HG03135 (cell line): Measurements from ENCODE around the gene ESCO1.
"Not testable (repeated sequence)": the region's sequence is repeated elsewhere in the genome, so short reads cannot be mapped to it uniquely, and the experiment has no call there.

Experiments
- ATAC-seq: cut with Tn5 transposase; IDR thresholded peaks from one replicate; pipeline ENCODE4 v1.9.1; 2021; ENCODE audit warnings: mild to moderate bottlenecking, moderate library complexity; ENCODE audit not compliant: unreplicated experiment

ESCO1 gene

DNA sequence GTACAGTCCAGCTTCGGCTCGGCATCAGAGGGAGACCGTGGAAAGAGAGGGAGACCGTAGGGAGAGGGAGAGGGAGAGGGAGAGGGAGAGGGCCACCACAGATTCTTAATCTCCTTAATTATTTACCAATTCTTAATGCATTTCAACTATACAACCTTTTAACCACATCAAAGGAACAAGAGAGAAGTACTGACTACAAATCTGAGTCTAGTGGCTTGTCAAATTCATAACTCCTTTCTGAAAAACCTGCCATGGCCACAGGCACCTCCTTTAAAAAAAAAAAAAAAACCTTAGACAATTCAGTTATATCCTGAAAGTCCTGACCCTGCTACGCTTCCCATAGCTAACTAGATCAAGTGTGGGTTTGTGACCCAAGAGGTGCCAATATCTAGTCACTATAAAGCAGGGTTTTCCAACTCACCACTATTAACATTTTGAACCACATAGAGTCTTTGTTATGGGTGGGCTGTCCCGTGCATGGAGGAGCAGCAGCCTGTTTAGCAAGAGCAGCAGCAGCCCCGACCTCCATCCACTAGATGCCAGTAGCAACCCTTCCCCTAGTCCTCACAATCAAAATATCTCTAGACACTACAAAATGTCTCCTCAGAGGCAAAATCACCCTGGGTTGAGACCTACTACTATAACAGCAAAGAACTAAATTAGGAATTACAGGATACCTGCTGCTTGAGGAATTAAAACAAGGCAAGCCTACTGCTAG lies 6.8 kb downstream of the ESCO1 start:
- no peak for ATAC-seq

DNA sequence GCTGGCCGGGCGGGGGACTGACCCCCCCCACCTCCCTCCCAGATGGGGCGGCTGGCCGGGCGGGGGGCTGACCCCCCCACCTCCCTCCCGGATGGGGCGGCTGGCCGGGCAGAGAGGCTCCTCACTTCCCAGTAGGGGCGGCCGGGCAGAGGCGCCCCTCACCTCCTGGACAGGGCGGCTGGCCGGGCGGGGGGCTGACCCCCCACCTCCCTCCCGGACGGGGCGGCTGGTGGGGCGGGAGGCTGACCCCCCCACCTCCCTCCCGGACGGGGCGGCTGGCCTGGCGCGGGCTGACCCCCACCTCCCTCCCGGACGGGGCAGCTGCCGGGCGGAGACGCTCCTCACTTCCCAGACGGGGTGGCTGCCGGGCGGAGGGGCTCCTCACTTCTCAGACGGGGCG lies 8.1 kb downstream of the ESCO1 start:
- ATAC-seq: not testable (repeated sequence)

DNA sequence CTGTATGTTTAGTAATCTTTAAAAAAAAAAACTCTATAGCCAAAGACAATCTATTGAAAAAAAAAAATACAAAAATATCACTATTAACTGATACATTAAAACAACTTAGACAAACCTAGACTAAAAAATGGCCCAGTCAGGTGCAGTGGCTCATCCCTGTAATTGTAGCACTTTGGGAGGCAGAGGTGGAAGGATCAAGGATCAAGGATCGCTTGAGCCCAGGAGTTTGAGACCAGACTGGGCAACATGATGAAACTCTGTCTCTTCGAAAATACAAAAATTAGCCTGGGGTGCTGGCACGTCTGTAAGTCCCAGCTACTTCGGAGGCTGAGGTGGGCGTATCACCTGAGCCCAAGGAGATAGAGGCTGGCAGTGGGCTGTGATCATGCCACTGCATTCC lies 16.1 kb downstream of the ESCO1 start:
- no peak for ATAC-seq

DNA sequence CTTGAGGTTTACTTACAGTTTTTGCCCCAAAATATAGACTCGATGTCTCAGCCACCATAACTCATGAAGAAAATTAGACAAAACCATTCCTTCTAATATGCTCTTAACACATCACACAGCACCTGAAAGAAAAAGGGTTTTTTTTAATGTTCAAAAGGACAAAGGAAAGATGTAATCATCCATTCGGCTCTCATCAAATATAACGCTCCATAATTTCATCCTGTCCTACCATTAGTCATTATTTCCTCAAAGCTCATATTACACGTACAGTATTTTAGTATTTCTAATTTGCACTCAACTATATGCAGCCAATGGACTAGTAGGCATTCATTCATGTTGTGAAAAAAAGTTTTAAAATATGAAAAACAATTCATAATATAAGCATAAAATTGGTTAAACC lies 24.8 kb downstream of the ESCO1 start:
- no peak for ATAC-seq

DNA sequence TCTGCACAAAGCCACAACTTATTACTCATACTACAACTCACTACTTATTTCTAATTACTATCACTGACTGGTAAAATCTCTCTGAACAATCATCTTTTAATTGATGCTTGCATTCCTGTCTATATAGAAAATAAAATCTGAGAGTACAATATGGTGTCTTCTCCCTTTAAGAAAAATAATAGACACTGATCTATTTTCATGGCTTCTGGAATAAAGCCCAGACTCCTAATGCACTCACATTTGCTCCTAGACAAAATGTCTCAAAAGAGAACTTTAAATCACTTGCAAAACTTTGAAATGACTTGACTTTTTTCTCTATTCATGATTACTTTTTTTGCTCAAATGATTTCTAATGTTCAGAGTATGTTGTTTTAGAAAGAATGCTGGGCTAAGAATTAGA lies 28.7 kb downstream of the ESCO1 start:
- no peak for ATAC-seq

DNA sequence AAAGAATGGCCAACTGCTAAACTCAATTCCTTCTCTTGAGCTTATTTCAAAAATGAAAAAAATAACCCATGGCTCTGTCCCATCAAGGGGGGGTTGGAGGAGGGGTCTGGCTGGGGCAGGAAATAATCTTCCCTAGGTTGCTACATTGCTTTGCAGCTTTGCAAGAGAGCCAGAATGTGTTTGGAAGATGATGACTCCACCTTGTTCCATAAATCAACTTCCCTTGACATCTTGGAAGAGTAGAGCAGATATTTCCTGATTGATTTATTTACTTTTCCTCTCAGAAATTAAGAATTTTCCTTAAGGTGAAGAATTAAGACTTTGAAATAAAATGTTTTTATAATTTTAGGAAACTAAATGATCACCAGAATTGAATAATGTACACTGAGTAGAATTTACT lies 41.3 kb downstream of the ESCO1 start:
- no peak for ATAC-seq

DNA sequence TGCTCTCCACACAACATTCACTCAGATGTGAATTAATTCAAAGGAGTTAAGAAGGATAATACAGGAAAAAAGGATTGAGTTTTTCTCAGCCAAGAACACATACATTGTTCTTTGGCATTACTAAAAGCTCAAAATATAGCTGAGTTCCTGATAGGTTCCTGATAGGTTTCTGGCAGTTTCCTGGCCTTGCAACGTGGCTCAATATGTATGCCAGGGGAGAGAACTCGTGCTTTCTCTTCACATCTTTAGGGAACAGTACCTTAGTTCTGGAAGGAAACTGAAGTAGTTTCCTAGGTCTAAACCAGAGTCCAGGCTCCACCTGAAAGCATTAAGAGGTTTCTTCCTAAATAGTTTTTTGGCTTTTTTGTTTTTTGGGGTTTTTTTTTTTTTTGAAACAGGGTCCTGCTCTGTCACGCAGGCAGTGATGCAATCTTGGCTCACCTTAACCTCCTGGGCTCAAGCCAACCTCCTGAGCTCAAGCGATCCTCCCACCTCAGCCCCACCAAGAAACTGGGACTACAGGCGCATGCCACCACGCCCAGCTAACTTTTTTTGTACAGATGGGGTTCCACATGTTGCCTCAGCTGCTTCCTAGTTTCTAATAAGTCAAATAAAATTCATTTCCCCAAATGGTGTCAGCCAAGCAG lies 42.8 kb downstream of the ESCO1 start:
- no peak for ATAC-seq

DNA sequence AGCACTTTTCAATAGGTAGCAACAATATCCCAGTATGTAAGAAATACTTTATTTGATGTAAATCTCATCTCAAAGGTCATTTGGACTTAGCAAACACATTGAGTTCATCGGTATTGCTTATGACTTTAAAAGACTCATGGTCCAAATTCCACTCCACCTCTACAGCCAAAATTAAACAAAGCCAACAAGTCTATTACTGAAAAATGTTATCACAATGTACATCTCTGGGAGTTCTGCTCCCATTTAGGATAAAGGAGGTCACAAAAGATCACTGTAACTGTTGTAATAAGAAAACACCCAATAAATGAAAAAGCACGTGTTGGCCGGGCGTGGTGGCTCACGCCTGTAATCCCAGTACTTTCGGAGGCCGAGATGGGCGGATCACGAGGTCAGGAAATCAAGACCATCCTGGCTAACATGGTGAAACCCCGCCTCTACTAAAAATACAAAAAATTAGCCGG lies 50.0 kb downstream of the ESCO1 start:
- no peak for ATAC-seq

DNA sequence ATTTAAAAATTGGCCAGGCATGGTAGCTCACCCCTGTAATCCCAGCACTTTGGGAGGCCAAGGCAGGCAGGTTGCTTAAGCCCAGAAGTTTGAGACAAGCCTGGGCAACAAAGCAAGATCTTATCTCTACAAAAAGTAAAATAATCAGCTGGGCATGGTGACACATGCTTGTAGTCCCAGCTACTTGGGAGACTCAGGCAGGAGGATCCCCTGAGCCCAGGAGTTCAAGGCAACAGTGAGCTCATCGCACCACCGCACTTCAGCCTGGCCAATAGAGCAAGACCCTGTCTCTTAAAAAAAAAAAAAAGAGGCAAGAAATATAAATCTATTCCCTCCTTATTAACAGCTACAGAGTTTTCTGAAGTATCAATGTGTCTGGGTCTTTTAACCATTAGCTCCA lies 51.9 kb downstream of the ESCO1 start:
- ATAC-seq: no peak

DNA sequence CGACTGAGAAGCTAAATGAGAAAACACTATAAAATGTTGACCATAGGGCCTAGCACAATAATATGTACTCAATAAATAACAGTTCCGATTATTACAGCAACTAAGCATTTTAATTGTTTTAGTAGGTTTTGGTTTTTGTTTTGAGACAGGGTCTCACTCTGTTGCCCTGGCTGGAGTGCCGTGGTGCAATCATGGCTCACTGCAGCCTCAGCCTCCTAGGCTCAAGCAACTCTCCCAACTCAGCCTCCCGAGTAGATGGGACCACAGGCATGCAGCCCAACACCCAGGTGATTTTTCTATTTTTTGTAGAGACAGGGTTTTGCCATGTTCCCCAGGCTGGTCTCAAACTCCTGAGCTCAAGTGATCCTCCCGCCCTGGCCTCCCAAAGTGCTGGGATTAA lies 54.1 kb downstream of the ESCO1 start:
- ATAC-seq: no peak

DNA sequence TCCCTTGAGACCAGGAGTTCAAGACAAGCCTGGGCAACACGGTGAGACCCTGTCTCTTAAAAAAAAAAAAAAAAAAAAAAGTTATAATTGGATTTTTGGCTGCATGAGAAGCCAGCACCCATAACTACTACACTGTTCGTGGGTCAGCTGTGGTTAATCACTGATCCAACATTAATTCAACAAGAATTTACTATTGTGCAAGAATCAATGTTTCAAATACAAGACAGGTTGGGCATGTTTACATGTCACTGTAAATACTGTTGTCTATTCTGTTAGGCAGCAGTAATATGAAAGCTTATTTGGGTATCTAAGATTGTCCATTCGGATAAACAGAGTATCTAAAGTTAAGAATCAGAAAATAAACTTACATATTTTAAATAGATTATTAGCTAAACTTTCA lies 62.3 kb downstream of the ESCO1 start:
- ATAC-seq: no peak

DNA sequence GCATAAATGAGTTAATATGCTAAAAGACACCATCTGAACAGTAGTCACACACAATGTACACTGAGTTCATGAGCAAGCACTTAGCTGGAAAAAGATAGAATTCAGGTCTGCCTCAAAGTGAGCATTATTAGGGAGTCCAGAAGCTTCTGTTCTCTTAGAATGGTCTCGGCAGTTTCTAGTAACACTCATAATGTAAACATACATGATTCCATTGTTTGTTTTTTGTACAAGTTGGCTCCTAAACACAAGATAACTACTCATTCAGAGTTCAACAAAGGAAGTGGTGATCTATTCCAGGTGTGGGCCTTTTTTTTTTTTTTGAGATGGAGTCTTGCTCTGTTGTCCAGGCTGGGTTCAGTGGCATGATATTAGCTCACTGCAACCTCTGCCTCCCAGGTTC lies 66.2 kb downstream of the ESCO1 start:
- no peak for ATAC-seq

DNA sequence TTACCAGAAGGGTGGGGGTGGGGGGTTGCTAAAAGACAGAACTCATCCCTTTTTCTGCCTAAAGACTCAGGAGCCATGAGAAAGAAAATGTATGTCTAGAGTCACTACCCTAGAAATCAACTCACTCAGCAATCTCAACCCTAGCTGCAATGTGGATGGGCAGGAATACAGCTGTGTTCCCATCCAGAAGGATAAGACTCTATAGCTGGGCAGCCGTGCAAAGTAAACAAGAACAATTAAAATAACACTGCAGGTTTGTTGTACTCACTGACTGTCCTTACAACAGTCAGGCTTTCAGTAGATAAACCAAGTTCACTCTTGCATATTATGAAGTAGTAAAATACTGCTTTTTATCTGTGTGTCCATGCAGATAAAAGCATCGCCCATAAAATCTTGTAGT lies 74.0 kb downstream of the ESCO1 start:
- ATAC-seq: no peak

DNA sequence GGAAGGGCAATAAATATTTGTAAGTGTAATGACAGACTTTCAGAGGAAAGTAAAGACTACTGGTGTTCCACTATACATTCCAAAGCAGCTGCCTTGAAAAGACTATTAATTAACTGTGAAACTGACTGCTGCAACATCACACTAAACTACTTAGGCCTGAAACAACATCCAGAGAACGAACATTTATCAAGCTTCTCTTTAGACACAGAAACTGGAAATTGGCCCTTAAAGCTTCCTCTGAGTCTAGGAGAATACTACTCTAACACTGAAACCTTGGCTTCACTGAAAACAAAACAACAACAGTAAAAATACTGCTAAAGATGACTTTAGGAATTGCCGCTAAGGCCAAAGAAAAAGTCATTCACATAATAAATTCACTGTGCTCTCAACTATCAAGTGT lies 74.6 kb downstream of the ESCO1 start:
- ATAC-seq: no peak

DNA sequence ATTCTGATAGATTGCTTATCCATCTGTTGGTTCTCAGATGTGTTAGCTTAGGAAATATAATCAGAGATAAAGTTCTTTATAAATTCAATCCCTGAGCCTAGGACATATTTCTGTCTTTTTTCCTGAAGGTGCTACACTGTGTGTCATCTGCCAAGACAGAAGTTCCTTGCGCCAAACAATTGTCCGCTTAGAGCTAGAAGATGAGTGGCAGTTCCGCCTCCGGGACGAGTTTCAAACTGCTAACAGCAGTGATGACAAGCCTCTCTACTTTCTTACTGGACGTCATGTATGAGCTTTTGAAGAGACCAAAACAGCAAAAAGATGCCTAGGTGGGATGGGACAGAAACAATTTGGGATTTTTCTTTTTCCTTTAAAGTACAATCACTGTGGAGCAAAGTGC lies 78.0 kb downstream of the ESCO1 start:
- no peak for ATAC-seq

DNA sequence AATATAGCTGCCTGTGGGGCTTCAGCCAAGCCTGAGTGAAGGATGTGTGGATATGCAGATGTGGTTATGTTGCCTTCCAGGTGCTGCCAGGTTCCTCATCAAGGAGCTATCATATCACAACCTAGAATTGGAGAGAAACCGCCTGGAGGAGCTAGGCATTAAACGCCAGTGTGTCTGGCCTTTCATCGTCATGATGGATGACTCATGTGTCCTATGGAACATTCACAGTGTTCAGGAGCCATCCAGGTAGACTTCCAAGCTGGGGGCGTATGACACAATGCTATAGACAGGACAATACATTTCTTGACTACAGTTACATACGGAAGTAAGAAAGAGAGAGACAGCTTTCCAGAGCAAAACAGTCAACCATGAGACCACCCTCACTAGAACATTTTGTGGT lies 86.8 kb downstream of the ESCO1 start:
- no peak for ATAC-seq

DNA sequence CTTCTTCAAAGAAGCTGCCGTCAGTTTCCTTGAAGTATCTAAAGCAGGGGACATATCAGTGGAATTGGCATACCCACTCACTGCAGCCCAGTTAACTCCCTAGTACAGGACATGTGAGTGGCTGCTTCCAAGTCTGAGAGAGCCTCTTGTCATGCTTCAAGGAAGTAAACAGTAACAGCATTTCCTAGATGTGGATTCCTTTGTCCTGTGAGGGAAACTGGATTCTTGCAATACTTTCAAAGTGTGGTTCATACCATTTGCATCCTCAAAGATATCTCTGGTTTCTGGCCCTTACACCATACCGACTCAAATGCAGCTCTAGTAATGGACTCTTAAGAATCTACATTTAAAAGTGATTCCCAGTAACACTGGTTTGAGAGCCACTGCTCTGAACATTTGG lies 87.2 kb downstream of the ESCO1 start:
- no peak for ATAC-seq

DNA sequence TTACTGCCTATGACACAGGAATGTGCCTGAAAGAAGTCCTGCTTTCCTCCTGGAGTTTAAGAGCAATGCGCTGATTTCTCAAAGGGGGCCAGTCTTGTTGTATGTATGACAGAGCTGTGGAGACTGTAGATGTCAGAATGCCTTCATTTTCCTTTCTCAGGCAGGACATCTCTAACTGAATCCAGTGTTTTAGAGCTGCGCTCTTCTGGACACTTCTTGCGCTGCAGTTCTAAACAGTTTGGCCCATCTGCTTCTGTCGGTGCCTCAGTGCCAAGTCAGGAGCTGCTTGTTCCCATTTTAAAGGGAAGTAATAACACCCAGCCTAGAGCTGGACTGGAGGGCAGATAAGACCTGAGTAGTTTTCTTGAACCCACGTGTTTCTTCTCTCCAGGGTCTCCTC lies 91.4 kb downstream of the ESCO1 start:
- ATAC-seq: no peak

DNA sequence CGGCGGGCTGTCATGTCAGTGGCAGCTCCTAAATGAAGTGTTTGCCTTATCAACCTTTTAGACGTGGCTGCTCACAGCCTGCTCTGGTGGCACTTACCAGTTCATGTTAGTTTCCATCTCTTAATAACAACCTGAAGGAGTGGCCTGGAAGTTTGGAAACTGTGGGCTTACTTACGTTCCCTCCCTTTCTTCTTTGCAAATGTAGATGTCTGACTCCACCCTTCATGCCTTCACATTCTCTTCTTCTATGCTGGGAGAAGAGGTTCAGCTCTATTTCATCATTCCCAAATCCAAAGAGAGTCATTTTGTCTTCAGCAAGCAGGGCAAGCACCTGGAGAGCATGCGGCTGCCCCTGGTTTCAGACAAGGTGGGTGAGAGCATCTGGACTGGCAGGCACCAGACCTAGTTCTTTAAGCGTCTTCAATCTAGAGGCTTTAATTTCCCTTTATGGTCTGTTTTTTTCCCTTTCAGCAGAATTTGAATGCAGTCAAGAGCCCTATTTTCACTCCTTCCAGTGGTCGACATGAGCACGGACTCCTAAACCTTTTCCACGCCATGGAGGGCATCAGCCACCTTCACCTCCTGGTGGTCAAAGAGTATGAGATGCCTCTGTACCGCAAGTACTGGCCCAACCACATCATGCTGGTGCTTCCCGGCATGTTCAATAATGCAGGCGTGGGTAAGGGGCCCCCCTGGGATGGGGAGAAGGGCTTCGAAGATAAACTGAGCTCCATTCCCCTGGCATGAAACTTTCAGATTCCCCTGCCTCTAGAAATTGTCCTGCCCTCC lies 92.4 kb downstream of the ESCO1 start:
- ATAC-seq: no peak

DNA sequence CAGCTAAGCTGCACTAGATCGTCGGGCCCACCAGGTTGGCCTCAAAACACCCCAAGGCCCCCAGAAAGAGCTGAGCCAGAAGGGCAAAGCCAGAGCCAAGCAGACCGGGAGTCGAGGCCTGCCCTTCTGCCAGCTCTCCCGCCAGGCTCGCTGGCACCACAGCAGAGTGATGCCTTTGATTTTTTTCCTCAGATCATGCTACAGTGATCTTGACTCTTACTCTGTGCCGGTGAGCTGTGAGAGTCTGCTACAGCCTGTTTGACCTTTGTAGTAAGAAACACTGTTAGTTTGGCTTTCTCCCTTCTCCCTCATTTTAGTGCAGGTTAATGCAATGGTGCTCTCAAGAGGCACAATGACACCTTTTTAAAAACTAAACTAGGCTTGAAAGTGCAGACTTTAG lies 97.8 kb downstream of the ESCO1 start:
- no peak for ATAC-seq

DNA sequence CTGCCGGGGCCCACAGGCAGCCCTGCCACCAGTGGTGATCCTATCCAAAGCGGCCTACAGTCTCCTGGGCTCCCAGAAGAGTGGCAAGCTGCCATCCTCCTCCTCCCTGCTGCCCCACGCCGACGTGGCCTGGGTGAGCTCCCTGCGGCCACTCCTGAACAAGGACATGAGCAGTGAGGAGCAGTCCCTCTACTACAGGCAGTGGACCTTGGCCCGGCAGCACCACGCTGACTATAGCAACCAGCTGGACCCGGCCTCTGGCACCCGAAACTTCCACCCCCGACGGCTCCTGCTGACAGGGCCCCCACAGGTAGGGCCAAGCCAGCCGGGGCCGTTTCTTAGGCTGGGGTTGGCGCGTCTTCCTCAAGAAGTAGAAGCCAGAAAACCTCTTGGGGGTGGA lies 100.5 kb downstream of the ESCO1 start:
- ATAC-seq: no peak

DNA sequence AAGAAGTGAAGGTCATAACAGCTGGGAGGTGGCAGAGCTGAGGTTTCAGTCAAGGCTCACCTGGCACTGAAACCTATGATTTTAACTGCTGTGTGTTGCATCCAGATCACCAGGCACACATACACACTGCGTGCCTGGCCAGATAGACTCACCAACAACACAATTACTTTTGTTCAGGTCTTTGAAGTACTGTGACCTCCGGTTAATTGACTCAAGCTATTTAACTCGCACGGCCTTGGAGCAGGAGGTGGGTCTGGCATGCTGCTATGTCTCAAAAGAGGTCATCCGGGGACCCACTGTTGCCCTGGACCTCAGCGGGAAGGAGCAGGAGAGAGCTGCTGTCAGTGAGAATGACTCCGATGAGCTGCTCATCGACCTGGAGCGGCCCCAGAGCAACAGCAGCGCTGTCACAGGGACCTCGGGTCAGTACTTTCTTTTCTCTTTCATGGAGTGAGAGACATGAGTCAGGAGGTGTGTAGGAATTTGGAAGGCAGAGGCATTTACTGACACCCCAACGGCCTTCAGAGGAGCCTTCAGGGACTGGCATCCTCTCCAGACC lies 104.1 kb downstream of the ESCO1 start:
- no peak for ATAC-seq
